GM18907 (cell line): ENCODE data around the gene SNAI1.
"Not testable (repeated sequence)": the region's sequence is repeated elsewhere in the genome, so short reads cannot be mapped to it uniquely, and the experiment has no call there.

Experiments used
- ATAC-seq: cut with Tn5 transposase; IDR thresholded peaks from one replicate; pipeline ENCODE4 v1.9.1; 2021; ENCODE audit warnings: mild to moderate bottlenecking, moderate library complexity; ENCODE audit not compliant: unreplicated experiment

SNAI1 gene

DNA sequence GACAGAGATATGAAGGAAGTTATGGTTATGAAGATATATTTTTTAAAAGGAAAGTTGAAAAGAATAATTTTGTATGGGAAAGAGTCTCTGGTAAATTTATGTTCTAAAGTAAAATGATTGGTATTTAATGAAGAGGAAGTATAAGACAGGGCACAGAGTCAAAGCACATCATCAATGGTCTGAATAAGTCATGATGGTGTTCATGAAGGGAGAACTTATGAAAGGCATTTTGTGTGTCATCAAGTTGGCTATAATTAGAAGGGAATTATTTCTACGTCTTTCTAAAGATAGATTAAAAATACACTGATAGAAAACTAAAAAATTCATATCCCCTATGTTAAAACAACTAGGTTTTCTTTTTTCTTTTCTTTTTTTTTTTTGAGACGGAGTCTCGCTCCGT is 21.4 kb upstream of the SNAI1 start:
- no peak for ATAC-seq

GRCh38 chr20:49964964-49965780 is 17.6 kb upstream of the SNAI1 start:
- ATAC-seq, result no peak

GRCh38 chr20:49965781-49966305 is 16.9 kb upstream of the SNAI1 start:
- ATAC-seq, result no peak

DNA sequence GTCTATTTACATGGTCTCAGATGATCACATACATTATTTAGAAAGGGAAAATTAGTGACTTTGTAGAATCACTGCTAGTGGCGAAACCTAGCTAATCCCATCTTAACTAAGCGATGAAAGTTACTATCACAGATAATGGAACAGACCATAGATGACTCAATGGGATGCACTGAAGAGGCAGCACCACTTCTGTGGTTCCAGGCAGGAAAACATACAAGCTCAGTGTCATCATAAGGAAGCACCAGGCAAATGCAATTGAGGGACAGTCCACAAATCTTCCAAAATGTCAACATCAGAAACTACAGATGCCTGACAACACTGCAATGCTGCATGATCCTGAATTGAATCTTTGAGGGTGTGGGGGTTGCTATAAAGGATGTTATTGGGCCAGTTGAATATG is 15.9 kb upstream of the SNAI1 start:
- no peak for ATAC-seq

GRCh38 chr20:49969234-49969633 is 13.5 kb upstream of the SNAI1 start:
- no peak for ATAC-seq

DNA sequence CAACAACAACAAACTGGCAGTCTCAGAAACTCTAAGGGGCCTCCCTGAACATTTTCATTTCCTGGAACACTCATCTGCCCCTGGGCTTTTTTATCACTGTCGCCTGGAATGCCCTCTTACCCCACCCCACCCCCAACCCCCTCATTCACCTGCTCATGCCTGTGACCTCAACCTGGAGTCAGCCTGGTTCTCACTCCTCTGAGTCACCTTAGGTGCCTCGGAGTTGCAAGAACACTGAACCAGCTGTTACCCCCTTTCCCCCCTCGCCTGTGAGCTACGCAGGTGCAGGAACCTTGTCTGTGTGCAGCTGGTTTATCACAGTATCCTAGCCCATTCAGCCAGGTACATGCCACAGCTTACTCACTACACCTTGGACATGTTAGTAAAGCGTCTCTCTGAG is 12.8 kb upstream of the SNAI1 start:
- no peak for ATAC-seq

- ATAC-seq, result no peak
These were observed 12.3 kb upstream of the SNAI1 start for GRCh38 chr20:49970498-49970897.

DNA sequence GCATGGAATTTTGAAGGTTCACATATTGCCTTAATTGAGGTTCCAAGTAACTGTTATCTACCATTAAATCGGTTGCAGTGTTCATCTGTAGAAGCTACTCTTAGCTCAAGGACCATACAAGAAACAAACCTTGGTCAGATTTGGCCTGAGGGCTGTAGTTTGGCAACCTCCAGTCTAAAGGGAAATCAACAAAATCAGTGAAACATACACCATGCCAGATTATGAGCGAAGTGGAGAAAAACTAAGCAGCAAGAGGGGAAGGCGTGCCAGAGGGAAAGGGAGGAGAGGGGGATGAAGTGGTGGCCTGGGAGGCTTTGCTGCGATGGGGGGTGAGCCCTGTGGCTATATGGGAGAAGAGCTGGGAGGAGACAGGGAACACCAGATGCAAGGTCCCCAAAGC is 8.8 kb upstream of the SNAI1 start:
- no peak for ATAC-seq

- ATAC-seq, result no peak
These were observed 6.2 kb upstream of the SNAI1 start for GRCh38 chr20:49976542-49976941.

- ATAC-seq, result not testable (repeated sequence)
These were observed 5.0 kb upstream of the SNAI1 start for GRCh38 chr20:49977740-49978139.

DNA sequence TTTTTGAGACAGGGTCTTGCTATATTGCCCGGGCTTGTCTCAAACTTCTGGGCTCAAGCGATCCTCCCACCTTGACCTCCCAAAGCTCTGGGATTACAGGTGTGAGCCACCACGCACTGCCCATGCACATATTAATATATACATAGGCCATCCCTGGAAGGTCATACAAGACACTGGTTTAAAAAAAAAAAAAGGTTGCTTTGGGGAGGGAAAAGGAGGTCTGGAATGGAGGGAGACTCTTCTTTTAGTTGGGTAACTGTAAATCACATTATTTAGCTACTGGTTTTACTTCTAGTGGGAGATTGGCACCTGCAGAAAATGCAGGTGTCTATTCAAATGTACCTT is 4.1 kb upstream of the SNAI1 start:
- ATAC-seq, result no peak

GRCh38 chr20:49979030-49979832 is 3.5 kb upstream of the SNAI1 start:
- ATAC-seq, result no peak

DNA sequence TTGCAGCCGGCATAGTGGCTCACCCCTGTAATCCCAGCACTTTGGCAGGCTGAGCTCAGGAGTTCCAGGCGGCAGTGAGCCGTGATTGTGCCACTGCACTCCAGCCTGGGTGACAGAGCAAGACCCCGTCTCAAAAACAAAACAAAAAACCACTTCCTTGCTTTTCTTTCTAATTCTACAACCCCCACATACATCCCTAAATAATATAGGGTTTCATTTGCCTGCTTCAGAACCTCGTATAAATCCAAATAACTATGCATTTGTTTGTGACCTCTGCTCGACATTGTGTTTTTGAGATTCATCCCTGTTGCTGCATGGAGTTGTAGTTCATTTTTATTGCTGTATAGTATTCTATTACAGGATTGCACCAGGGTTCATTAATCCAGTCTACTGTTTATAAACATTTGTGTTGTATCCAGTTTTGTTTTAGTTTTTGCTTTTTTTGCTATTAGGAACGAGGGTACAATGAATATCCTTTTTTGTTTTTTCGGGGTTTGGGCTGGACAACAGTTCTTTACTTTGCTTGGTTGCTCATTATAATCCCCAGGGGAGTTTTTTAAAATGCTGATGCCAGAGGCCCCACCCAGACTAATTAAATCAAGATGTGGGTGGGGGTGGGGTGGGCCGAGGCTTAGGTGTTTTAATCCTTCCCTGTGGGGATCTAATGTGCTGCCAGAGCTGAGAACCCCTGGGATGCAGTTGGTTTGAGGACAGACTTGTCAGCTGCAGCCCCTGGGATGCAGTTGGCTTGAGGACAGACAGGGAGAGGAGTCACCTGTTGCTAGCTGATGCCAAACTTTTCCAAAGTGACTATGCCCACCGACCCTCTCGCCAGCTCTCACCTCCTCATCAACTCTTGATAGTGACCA is 2.4 kb upstream of the SNAI1 start:
- no peak for ATAC-seq

DNA sequence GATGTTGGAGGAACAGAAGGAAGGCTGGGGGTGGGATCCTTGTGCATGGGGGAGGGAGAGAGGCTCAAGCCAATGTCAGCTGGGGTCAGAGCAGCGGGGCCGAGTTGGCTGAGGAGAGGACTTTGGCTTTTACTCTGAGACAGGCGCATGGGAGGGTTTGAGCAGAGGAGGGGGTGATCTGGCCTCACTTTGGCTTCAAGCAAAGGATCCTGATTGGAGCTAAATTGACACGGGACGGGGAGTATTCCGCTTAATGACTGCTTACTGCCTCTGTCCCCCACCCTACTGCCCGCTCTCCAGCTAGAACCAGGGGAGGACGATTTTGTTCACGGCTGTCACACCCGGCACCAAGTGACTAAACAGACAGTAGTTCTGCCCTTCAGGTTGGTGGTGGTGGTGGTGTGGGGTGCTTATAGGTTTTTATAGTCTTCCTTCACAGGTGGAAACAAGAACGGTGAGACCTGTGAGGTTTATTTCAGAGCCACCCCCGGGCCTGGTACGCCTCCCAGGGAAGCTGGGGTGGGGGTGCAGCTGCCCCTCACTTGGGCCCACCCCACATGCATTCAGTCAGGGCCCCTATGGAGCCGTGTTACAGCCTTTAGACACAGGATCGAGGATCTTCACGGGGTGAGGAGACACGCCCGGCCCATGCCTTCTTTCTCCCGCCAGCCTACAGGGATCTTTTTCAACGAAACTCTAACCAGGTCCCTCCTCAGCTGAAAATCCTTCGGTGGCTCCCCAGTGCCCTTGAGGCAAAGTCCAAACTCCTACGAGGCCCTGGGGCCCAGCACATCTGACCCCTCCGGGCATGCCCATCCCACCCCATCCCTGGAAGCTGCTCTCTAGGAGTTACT is 1.3 kb upstream of the SNAI1 start:
- ATAC-seq, result no peak

GRCh38 chr20:49982072-49982345 is 771 bp upstream of the SNAI1 start:
- no peak for ATAC-seq

DNA sequence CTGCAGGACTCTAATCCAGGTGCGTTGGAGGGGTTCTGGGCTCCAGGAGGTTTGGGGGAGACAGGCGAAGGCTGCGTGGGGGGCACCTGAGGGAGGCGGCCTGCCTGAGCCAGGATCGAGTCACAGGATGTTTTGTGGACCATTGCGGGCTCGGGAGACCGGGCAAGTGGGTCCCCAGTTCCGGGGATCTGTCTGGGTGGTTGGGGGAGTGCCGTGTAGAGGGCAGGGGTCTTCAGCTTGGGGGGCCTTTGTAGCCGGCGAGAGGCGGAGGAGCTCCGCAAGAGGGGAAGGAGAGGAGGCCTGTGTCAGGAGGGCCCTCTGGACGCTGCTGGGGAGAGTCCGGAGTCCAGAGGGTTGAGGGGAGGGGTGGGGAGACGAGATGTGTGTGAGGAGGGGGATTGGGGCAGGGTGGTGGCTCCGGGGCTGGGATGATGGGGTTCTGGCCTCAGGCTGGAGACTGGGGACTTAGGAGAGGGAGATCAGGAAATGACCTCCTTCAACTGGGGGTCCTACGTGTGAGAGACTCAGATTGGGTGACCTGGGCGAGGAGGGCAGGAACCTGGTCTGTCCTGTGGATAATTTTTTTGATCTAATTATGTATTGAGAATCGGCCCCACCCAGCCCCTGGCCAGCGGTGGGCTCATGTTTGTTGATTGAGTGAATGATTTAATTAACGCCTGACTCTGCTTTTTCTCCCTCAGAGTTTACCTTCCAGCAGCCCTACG is 505 bp downstream of the SNAI1 start:
- no peak for ATAC-seq

DNA sequence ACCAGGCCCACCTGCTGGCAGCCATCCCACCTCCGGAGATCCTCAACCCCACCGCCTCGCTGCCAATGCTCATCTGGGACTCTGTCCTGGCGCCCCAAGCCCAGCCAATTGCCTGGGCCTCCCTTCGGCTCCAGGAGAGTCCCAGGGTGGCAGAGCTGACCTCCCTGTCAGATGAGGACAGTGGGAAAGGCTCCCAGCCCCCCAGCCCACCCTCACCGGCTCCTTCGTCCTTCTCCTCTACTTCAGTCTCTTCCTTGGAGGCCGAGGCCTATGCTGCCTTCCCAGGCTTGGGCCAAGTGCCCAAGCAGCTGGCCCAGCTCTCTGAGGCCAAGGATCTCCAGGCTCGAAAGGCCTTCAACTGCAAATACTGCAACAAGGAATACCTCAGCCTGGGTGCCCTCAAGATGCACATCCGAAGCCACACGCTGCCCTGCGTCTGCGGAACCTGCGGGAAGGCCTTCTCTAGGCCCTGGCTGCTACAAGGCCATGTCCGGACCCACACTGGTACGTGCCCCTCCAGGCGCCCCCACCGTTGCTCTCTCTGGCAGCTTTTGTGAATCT is 1.1 kb downstream of the SNAI1 start:
- no peak for ATAC-seq

GRCh38 chr20:49984426-49985153 is 1.8 kb downstream of the SNAI1 start:
- ATAC-seq, result no peak

- ATAC-seq, result no peak
These were observed 2.4 kb downstream of the SNAI1 start for GRCh38 chr20:49985157-49985556.
